B cell (primary cell): ENCODE measurements around the gene ATXN1. TPM values are rescaled to one million over a fixed set of nuclear protein-coding genes. Genes with fewer than 3 reads are reported as not detected.

Experiments
- ATAC-seq: fragments of 200-7000 bp; cut with Tn5 transposase; one replicate; pipeline ENCODE4 v1.10.0; 2021; ENCODE audit warnings: low read depth, mild to moderate bottlenecking, moderate number of reproducible peaks, moderate library complexity
- CTCF ChIA-PET: fragments of 350-600 bp; sonication (Branson Sonifier 250); formaldehyde crosslinking; loops from one replicate; lab custom pipeline; 2021; ENCODE audit warnings: antibody characterized with exemption, inconsistent platforms; lab: Charles Lee
- POLR2A ChIA-PET: fragments of 350-600 bp; sonication (Branson Sonifier 250); formaldehyde crosslinking; loops from one replicate; lab custom pipeline; 2021; ENCODE audit warnings: antibody characterized with exemption; lab: Charles Lee
- DNase-seq: peaks from one replicate; pipeline ENCODE4 v3.0.0; 2013
- H2AFZ ChIP-seq: 2 replicates; pipeline ENCODE4 v1.6.1; 2012; ENCODE audit warnings: mild to moderate bottlenecking, low read depth, low read length; ENCODE audit not compliant: insufficient read depth, poor library complexity, severe bottlenecking
- H3K27ac ChIP-seq, 2 donors: 1 replicate in 1 of 2; 2 replicates in 1 of 2; pipeline ENCODE4 v1.5.1; 2012 to 2013; ENCODE audit warnings: low read length in 2 of 2, mild to moderate bottlenecking in 2 of 2, moderate library complexity in 1 of 2
- H3K27me3 ChIP-seq, 4 experiments: fragments of 200-600 bp in 1 of 4; sonication (generic) in 1 of 4; replicated peaks in 1 of 4; 1 replicate in 2 of 4; 2 replicates in 2 of 4; pipeline versions ENCODE4 v1.6.1 to v1.7.0; 2013 to 2016; ENCODE audit warnings: low read length in 3 of 4, mild to moderate bottlenecking in 2 of 4, mixed read lengths in 1 of 4, moderate library complexity in 1 of 4; ENCODE audit not compliant: insufficient read depth in 4 of 4, control insufficient read depth in 3 of 4; ENCODE audit errors: control extremely low read depth in 1 of 4
- H3K36me3 ChIP-seq, 2 experiments: replicated peaks in 1 of 2; 1 replicate in 1 of 2; 2 replicates in 1 of 2; pipeline versions ENCODE4 v1.6.1 to v1.7.1; 2013; ENCODE audit warnings: low read length in 1 of 2; ENCODE audit not compliant: insufficient read depth in 2 of 2, control insufficient read depth in 1 of 2; ENCODE audit errors: control extremely low read depth in 1 of 2, extremely low read depth in 1 of 2
- H3K4me1 ChIP-seq, 2 donors: fragments of 200-600 bp in 1 of 2; sonication (generic) in 1 of 2; 1 replicate in 1 of 2; 2 replicates in 1 of 2; pipeline versions ENCODE4 v1.5.1 to v1.6.1; 2013 to 2017; ENCODE audit warnings: low read length in 2 of 2; ENCODE audit not compliant: control insufficient read depth in 2 of 2, insufficient read depth in 2 of 2
- H3K4me2 ChIP-seq: replicated peaks from 2 replicates; pipeline ENCODE3; 2012; ENCODE audit warnings: mild to moderate bottlenecking, low read depth, low read length; ENCODE audit not compliant: poor library complexity, severe bottlenecking
- H3K4me3 ChIP-seq, 5 experiments: fragments of 200-600 bp in 1 of 5; sonication (generic) in 1 of 5; 1 replicate in 3 of 5; 2 replicates in 2 of 5; pipeline versions ENCODE4 v1.5.1 to v1.7.0; 2011 to 2016; ENCODE audit warnings: low read length in 4 of 5, mild to moderate bottlenecking in 4 of 5, low read depth in 2 of 5, control low read depth in 1 of 5, moderate library complexity in 1 of 5; ENCODE audit not compliant: insufficient read depth in 1 of 5; ENCODE audit errors: control extremely low read depth in 1 of 5, extremely low read depth in 1 of 5
- H3K79me2 ChIP-seq: fragments of 200-600 bp; sonication (generic); one replicate; pipeline ENCODE4 v1.6.0; 2016; ENCODE audit warnings: low read length; ENCODE audit not compliant: control insufficient read depth, insufficient read depth
- H3K9ac ChIP-seq: fragments of 200-600 bp; sonication (generic); 2 replicates; pipeline ENCODE4 v1.6.1; 2017; ENCODE audit warnings: mild to moderate bottlenecking, low read length, moderate library complexity
- H3K9me3 ChIP-seq, 3 donors: one replicate each; pipeline versions ENCODE4 v1.6.1 to v1.7.1; 2013; ENCODE audit warnings: low read length in 2 of 3; ENCODE audit not compliant: control insufficient read depth in 2 of 3, insufficient read depth in 1 of 3; ENCODE audit errors: control extremely low read depth in 1 of 3
- H4K20me1 ChIP-seq: 2 replicates; pipeline ENCODE4 v1.6.0; 2012; ENCODE audit warnings: mild to moderate bottlenecking, low read length; ENCODE audit not compliant: insufficient read depth, control insufficient read depth, poor library complexity, severe bottlenecking
- H3K27ac Mint-ChIP-seq: one replicate; pipeline ENCODE4 v1.8.0; 2021; ENCODE audit warnings: mixed read lengths
- H3K27me3 Mint-ChIP-seq: one replicate; pipeline ENCODE4 v1.8.0; 2021; ENCODE audit warnings: mixed read lengths
- H3K4me1 Mint-ChIP-seq: one replicate; pipeline ENCODE4 v1.8.0; 2021; ENCODE audit warnings: mixed read lengths
- H3K4me3 Mint-ChIP-seq: one replicate; pipeline ENCODE4 v1.8.0; 2021; ENCODE audit warnings: mixed read lengths
- H3K9me3 Mint-ChIP-seq: one replicate; pipeline ENCODE4 v1.8.0; 2022; ENCODE audit warnings: mixed read lengths; ENCODE audit not compliant: insufficient read depth
- EZH2 ChIP-seq: IDR thresholded peaks from 2 replicates; pipeline ENCODE4 v1.6.1; 2012; ENCODE audit warnings: borderline replicate concordance, low read depth, mild to moderate bottlenecking, moderate library complexity, low read length; ENCODE audit not compliant: insufficient read depth, poor library complexity, severe bottlenecking
- WGBS: methylation state at CpG from one replicate; pipeline ENCODE4 v1.1.5; 2013; ENCODE audit warnings: missing lambda C conversion rate; ENCODE audit not compliant: insufficient coverage; 5-methylcytosine and 5-hydroxymethylcytosine counted together
- intact Hi-C: fragments of 100-400 bp; cut with micrococcal nuclease; formaldehyde crosslinking; loops from one replicate; pipeline ENCODE4 v1.10.0; 2022
- polyA plus RNA-seq: library from polyadenylated mRNA; depleted of rRNA; stranded (reverse); fragments of >200 nt; gene quantifications from 2 replicates; pipeline ENCODE4 v1.2.3, GENCODE V29; 2012
- total RNA-seq, 2 donors: library from RNA; stranded (reverse); fragments of 120-200 nt in 1 of 2; gene quantifications; 1 replicate in 1 of 2; 2 replicates in 1 of 2; pipeline versions ENCODE4 v1.2.3 to v1.2.4, GENCODE V29; 2013 to 2022
- TF ChIP-seq, protein P1 (sequence below): fragments of 200-600 bp; IDR thresholded peaks from one replicate; pipeline ENCODE4 v1.8.0; 2022; ENCODE audit warnings: antibody characterized with exemption, mild to moderate bottlenecking

Gene ATXN1
- total and polyA plus RNA-seq, 2 donors (not counting 1 experiment from before 2014, with no cell fraction given): 5.7 to 63.8 TPM

DNA sequence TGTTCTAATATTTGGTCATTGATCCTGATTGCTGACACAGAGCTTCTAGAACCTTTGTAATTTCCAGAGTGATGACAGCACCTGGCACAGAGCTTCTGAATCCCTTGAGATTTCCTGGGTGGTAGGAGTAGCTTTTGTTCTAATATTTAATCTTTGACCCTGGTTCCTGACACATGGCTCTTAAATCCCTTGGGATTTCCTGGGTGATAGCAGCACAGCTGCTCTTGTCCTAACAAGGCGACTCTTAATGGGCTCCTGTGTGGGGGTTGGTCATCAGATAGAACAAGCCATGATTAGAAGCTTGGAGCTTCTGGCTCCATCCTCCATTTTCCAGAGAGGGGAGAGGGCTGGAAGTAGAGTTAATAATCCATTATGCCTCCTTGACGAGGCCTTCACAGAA lies 504.5 kb downstream of the ATXN1 start:
- no peak overlapping the region for H3K4me3 Mint-ChIP-seq
- no peak overlapping the region for H3K27ac Mint-ChIP-seq
- no peaks in the 10 kb centered on the region for H3K4me1 Mint-ChIP-seq
- peaks cover 17% of the 10 kb centered on the region for H3K27me3 Mint-ChIP-seq
- Histone ChIP-seq H3K9me3 (no peaks in the 10 kb centered on the region), H3K79me2 (no peaks in the 10 kb centered on the region), H3K9ac (no peak overlapping the region), H3K4me2 (no peak overlapping the region), H3K27ac (no peak overlapping the region), H2AFZ (no peak overlapping the region), H3K27me3 (peaks cover 0 to 2% (median 0%) of the 10 kb centered on the region in 4 experiments), H3K4me3 (no peak overlapping the region), H3K4me1 (no peaks in the 10 kb centered on the region), H3K36me3 (no peaks in the 10 kb centered on the region), H4K20me1 (no peaks in the 10 kb centered on the region)
- no peaks in the 10 kb centered on the region for H3K9me3 Mint-ChIP-seq
- DNase-seq: no peak
- WGBS: 83% methylated on average over 1 of the region's 2 CpGs
- ChIA-PET CTCF (interaction anchor here (0.7 kb wide), 2 partner anchors 9 to 233 kb away, joined by 3 read pairs; no protein-coding TSS in a partner anchor), POLR2A (no interaction called here)
- TF ChIP-seq EZH2: no peak
- TF ChIP-seq, protein P1, sequence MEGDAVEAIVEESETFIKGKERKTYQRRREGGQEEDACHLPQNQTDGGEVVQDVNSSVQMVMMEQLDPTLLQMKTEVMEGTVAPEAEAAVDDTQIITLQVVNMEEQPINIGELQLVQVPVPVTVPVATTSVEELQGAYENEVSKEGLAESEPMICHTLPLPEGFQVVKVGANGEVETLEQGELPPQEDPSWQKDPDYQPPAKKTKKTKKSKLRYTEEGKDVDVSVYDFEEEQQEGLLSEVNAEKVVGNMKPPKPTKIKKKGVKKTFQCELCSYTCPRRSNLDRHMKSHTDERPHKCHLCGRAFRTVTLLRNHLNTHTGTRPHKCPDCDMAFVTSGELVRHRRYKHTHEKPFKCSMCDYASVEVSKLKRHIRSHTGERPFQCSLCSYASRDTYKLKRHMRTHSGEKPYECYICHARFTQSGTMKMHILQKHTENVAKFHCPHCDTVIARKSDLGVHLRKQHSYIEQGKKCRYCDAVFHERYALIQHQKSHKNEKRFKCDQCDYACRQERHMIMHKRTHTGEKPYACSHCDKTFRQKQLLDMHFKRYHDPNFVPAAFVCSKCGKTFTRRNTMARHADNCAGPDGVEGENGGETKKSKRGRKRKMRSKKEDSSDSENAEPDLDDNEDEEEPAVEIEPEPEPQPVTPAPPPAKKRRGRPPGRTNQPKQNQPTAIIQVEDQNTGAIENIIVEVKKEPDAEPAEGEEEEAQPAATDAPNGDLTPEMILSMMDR: no peak
- ATAC-seq: no peak
- intact Hi-C loops: no loop called here

DNA sequence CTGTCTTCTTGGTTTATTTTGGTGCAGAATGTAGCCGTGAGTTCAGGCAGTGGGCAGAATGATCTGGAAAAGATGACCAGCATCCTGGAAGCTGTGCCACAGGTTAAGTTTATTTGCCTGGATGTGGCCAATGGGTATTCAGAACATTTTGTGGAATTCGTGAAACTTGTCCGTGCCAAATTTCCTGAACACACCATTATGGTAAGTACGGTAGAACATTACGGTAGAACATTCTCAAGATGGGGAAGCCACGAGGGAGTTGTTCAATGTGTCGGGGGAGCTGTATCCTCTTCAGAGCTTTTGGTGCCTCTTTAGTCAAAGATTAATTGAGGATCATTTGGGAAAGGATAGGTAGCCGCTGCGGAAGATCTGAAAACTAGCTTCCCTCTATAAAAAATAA lies 506.7 kb downstream of the ATXN1 start:
- H3K9me3 Mint-ChIP-seq: no peaks in the 10 kb centered on the region
- no peaks in the 10 kb centered on the region for H3K79me2 ChIP-seq
- ChIA-PET CTCF (interaction anchor here (0.7 kb wide), 1 partner anchor 47 kb away, joined by 3 read pairs; no protein-coding TSS in a partner anchor), POLR2A (no interaction called here)
- H3K27ac ChIP-seq: no peak overlapping the region
- no peak overlapping the region for H3K9ac ChIP-seq
- no peaks in the 10 kb centered on the region for H3K4me1 Mint-ChIP-seq
- H3K4me1 ChIP-seq: no peaks in the 10 kb centered on the region
- no peaks in the 10 kb centered on the region for H4K20me1 ChIP-seq
- DNase-seq (no peak), ATAC-seq (no peak)
- no peak for TF ChIP-seq EZH2
- TF ChIP-seq, protein P1: no peak
- H3K9me3 ChIP-seq: no peaks in the 10 kb centered on the region
- H3K27ac Mint-ChIP-seq: no peak overlapping the region
- intact Hi-C loops: no loop called here
- peaks cover 17% of the 10 kb centered on the region for H3K27me3 Mint-ChIP-seq
- H3K4me3 Mint-ChIP-seq: no peak overlapping the region
- peaks cover 0 to 2% (median 0%) of the 10 kb centered on the region in 4 experiments for H3K27me3 ChIP-seq
- 93% methylated on average over 1 of the region's 9 CpGs for WGBS
- H3K4me2 ChIP-seq: no peak overlapping the region
- no peaks in the 10 kb centered on the region for H3K36me3 ChIP-seq
- no peak overlapping the region for H3K4me3 ChIP-seq
- H2AFZ ChIP-seq: no peak overlapping the region
